ENCODE results near the gene PPP2R2C. TPM values are rescaled to one million over a fixed set of nuclear protein-coding genes. Genes with fewer than 3 reads are reported as not detected.

Gene PPP2R2C
- total RNA-seq, 4 donors from 2014 or later, result 0.47 to 4.6 (median 1.0) TPM

GRCh38 chr4:6366581-6366980 lies 105.8 kb downstream of the PPP2R2C start:
- TF ChIP-seq CTCF (IDR thresholded peaks at IDR 0.05) (no peak), POLR2A (IDR thresholded peaks at IDR 0.05) (no peak), EP300 (IDR thresholded peaks at IDR 0.05) (no peak), POLR2AphosphoS5 (IDR thresholded peaks at IDR 0.05) (no peak)
- H3K36me3 ChIP-seq, result no peaks in the 10 kb centered on the region
- no peaks in the 10 kb centered on the region for H3K4me1 ChIP-seq
- peaks cover 72% of the 10 kb centered on the region for H3K27me3 ChIP-seq
- WGBS, 2 donors (ENCODE audit: low coverage in 1 of 2), result 50 to 77% methylated on average over 1 to 4 of the region's 5 CpGs
- H3K27ac ChIP-seq, result no peak overlapping the region
- peaks cover 0 to 12% (median 0%) of the 10 kb centered on the region in 3 donors for H3K9me3 ChIP-seq
- ATAC-seq, result no peak
- H3K4me3 ChIP-seq, result no peak overlapping the region

- Histone ChIP-seq H3K4me3 (no peak overlapping the region), H3K36me3 (no peaks in the 10 kb centered on the region), H3K9me3 (peaks cover 0 to 12% (median 0%) of the 10 kb centered on the region in 3 donors), H3K27ac (no peak overlapping the region), H3K4me1 (no peaks in the 10 kb centered on the region), H3K27me3 (peaks cover 80% of the 10 kb centered on the region)
- 32 to 54% methylated on average over 5 of the region's 13 CpGs for WGBS, 2 donors (ENCODE audit: low coverage in 1 of 2)
- ATAC-seq, result no peak
- TF ChIP-seq CTCF (IDR thresholded peaks at IDR 0.05), result no peak
- no peak for TF ChIP-seq POLR2AphosphoS5 (IDR thresholded peaks at IDR 0.05)
- no peak for TF ChIP-seq POLR2A (IDR thresholded peaks at IDR 0.05)
- TF ChIP-seq EP300 (IDR thresholded peaks at IDR 0.05), result no peak
Observed at GRCh38 chr4:6365545-6366086, 106.8 kb downstream of the PPP2R2C start.

DNA sequence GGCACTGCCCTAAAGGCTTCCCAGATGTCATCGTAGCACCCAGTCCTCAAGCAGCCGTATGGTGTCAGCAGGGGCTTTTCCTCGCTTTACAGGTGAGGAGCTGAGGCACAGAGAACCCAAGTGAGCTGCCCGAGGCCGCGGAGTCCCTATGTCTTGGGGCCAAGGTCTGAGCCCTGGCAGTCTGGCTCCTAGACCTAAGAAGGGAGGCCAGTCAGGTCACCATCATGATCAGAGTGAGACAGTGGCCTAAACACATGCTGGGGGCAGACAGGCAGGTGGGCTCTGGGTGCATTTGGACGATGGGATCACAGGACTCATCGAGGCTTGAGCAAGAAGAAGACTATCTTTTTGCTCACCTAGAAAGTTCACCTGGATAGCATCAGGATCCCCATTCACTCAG lies 107.8 kb downstream of the PPP2R2C start:
- WGBS, 2 donors (ENCODE audit: low coverage in 1 of 2), result 58% methylated on average over 2 of the region's 8 CpGs; no CpG with 5 or more reads in 1 of the 2 donors
- H3K4me1 ChIP-seq, result no peaks in the 10 kb centered on the region
- peaks cover 81% of the 10 kb centered on the region for H3K27me3 ChIP-seq
- peaks cover 0 to 12% (median 0%) of the 10 kb centered on the region in 3 donors for H3K9me3 ChIP-seq
- no peak overlapping the region for H3K4me3 ChIP-seq
- TF ChIP-seq POLR2A (IDR thresholded peaks at IDR 0.05) (no peak), POLR2AphosphoS5 (IDR thresholded peaks at IDR 0.05) (no peak), CTCF (IDR thresholded peaks at IDR 0.05) (no peak), EP300 (IDR thresholded peaks at IDR 0.05) (no peak)
- ATAC-seq, result no peak
- H3K27ac ChIP-seq, result no peak overlapping the region
- H3K36me3 ChIP-seq, result no peaks in the 10 kb centered on the region

DNA sequence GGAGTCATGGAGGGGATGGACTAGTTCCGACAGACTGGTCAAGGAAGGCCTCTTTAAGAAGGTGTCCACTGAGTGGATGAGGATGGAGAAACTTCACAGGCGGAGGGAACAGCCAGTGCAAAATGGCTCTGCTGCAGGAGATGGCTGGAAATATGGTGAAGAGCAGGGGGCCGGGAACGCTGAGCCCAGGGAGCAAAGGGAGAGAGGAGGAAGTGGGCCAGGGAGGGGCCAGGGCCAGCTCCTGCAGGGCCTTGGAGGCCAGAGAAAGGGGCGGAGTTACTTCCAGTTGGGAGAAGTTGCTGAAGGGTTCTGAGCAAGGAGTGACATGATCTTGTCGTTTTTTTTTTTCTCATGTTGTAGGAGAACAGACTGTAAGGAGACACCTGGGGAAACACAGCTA lies 108.3 kb downstream of the PPP2R2C start:
- TF ChIP-seq CTCF (IDR thresholded peaks at IDR 0.05) (no peak), POLR2A (IDR thresholded peaks at IDR 0.05) (no peak), POLR2AphosphoS5 (IDR thresholded peaks at IDR 0.05) (no peak)
- Histone ChIP-seq H3K4me1 (no peaks in the 10 kb centered on the region), H3K27me3 (peaks cover 82% of the 10 kb centered on the region), H3K4me3 (no peak overlapping the region), H3K9me3 (peaks cover 0 to 12% (median 0%) of the 10 kb centered on the region in 3 donors), H3K36me3 (no peaks in the 10 kb centered on the region), H3K27ac (no peak overlapping the region)
- no peak for ATAC-seq
- WGBS, 2 donors (ENCODE audit: low coverage in 1 of 2), result 54 to 77% methylated on average over 5 to 6 of the region's 6 CpGs

- TF ChIP-seq POLR2A (IDR thresholded peaks at IDR 0.05), result no peak
- Histone ChIP-seq H3K27ac (no peak overlapping the region), H3K9me3 (peaks cover 0 to 12% (median 0%) of the 10 kb centered on the region in 3 donors), H3K36me3 (no peaks in the 10 kb centered on the region), H3K27me3 (peaks cover 69% of the 10 kb centered on the region), H3K4me3 (no peak overlapping the region), H3K4me1 (no peaks in the 10 kb centered on the region)
- no peak for ATAC-seq
- WGBS, 2 donors (ENCODE audit: low coverage in 1 of 2), result 13 to 20% methylated on average over 6 of the region's 8 CpGs
Observed at GRCh38 chr4:6362896-6363295, 109.5 kb downstream of the PPP2R2C start.
